ENCODE data around the gene PDRG1. TPM values are rescaled to one million over a fixed set of nuclear protein-coding genes. Genes with fewer than 3 reads are reported as not detected.

Gene PDRG1
- polyA plus RNA-seq, 2 of the 4 experiments (the other 2 are of a cell fraction): 20.7 to 25.2 TPM

DNA sequence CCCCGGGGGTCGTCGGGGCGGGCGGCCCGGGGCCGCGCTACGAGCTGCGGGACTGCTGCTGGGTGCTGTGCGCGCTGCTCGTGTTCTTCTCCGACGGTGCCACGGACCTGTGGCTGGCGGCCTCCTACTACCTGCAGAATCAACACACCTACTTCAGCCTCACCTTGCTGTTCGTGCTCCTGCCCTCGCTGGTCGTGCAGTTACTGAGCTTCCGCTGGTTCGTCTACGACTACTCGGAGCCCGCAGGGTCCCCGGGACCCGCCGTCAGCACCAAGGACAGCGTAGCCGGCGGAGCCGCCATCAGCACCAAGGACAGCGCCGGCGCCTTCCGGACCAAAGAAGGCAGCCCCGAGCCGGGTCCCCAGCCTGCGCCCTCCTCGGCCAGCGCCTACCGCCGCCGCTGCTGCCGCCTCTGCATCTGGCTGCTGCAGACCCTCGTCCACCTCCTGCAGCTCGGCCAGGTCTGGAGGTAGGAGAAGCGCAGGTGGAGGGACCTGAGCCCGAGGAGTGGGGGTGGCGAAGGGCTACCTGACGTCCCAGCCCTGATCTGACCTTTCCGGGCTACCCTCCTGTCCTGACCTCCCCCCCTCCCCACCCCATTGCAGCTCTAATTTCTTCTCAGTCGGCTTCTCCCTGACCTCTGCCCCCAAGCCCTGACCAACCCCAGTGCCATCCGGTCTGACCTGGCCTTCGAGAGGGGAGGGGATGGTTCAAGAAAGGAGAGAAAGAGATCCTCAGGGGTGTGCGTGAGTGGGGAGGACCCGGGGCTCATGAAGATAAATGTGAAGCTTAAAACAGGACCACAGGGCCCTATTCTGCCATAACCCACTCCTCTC is 16.7 kb upstream of the PDRG1 start (continued):
- TF ChIP-seq TP53 (CRISPR knock-in tag; IDR thresholded peaks at IDR 0.05): peak; percentile 73; the same call in 1 of the 2 replicates
- TF ChIP-seq, protein P1, sequence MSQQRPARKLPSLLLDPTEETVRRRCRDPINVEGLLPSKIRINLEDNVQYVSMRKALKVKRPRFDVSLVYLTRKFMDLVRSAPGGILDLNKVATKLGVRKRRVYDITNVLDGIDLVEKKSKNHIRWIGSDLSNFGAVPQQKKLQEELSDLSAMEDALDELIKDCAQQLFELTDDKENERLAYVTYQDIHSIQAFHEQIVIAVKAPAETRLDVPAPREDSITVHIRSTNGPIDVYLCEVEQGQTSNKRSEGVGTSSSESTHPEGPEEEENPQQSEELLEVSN (IDR thresholded peaks at IDR 0.05; ENCODE audit: borderline replicate concordance, low read depth): no peak

DNA sequence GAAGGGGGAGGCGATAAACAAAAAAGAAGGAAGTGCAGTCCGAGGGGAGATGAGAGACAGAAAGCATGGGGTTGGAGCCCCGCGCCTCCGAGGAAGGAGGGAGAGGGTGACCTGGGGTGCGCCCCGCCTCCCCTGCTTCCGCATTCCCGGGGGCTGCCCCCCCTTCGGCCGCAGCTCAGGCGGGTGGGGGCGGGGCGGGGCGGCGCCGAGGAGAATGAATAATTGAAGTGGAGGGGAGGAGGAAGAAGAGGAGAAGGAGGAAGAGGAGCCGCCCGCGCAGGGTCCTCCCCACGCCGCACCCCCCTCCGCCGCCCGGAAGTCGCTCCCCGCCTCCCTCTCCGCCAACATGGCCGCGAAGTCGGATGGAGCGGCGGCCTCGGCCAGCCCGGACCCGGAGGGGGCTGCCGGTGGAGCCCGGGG is 16.0 kb upstream of the PDRG1 start, which contains the start of gene XKR7:
XKR7 (plus strand) TSS at position 322 of the 420 bp plus-strand sequence; CDS start at position 347, 25 bp downstream.
- Histone ChIP-seq H3K27ac (no peak within 1 kb of the TSS), H3K9me3 (no peaks in the 10 kb centered on the region), H3K4me1 (peaks cover 6% of the 10 kb centered on the region; the same call in 2 of the 3 replicates), H3K4me2 (peak within 1 kb of the TSS; percentile 47; the same call in 2 of the 3 replicates), H3K4me3 (no peak within 1 kb of the TSS; the same call in 2 of the 3 replicates)
- ChIA-PET CTCF (interaction anchor here (1.3 to 5.1 kb wide), 4 partner anchors 9 to 121 kb away, joined by 3 to 35 read pairs (median 10); partner anchors contain the start of gene PDRG1), POLR2A (no interaction called here)
- WGBS (ENCODE audit: missing lambda C conversion rate): 19% methylated on average over 21 of the region's 38 CpGs
- TF ChIP-seq NPAS2 (CRISPR knock-in tag; IDR thresholded peaks at IDR 0.05; ENCODE audit: borderline replicate concordance): no peak
- no peak for TF ChIP-seq KDM1A (IDR thresholded peaks at IDR 0.05; ENCODE audit: low read depth)
- no peak for TF ChIP-seq HOXB5 (CRISPR knock-in tag; IDR thresholded peaks at IDR 0.05)
- TF ChIP-seq CHD4 (IDR thresholded peaks at IDR 0.05; ENCODE audit: borderline replicate concordance): no peak
- TF ChIP-seq RARB (CRISPR knock-in tag; IDR thresholded peaks at IDR 0.05): no peak
- no peak for TF ChIP-seq EHF (CRISPR knock-in tag; IDR thresholded peaks at IDR 0.05)
- no peak for FAIRE-seq
- ATAC-seq: no peak
- no peak for DNase-seq (ENCODE audit: low read depth in 1 of 2, low spot score in 1 of 2)

DNA sequence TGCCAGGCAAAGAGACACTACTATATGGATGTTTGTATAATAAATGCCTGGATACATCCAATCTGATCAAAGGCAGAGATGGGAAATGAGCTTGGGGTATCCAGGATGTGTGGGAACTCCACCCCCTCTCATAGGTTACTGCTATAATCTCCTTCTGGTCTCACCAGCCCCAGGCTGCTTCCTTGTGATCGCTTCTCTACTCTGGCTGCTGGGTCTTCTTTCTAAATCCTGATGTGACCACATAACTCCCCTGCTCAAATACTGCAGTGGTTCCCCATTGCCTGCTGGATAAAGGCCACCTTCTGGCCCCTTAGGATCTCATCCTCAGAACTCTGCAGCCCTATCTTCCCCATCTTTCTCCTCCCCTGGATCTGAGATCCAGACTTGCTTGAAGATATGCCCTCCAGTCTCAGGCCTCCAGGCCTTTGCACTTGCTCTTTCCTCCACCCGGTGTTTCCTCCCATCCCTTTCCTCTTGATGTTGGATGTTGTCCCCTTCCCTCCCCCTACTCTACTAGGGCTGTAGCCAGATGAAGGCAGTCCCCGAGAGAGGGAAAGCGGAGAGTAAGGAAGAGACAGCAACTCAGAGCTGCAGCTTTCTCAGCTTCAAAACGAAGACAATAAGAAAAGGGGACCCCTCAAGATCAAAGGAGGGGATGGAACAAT is 15.3 kb upstream of the PDRG1 start:
- no peaks in the 10 kb centered on the region for H3K9me3 ChIP-seq
- H3K4me3 ChIP-seq: no peak overlapping the region
- ChIA-PET CTCF (interaction anchor here (0.8 to 5.1 kb wide), 3 partner anchors 15 to 102 kb away, joined by 3 to 35 read pairs (median 3); partner anchors contain the start of gene PDRG1), POLR2A (no interaction called here)
- no peak overlapping the region for H3K27ac ChIP-seq
- peaks cover 6% of the 10 kb centered on the region; the same call in 2 of the 3 replicates for H3K4me1 ChIP-seq
- 7% methylated on average over 5 of the region's 5 CpGs for WGBS (ENCODE audit: missing lambda C conversion rate)
- FAIRE-seq: no peak
- no peak for TF ChIP-seq NR3C1 (IDR thresholded peaks at IDR 0.05)
- TF ChIP-seq, protein P2, sequence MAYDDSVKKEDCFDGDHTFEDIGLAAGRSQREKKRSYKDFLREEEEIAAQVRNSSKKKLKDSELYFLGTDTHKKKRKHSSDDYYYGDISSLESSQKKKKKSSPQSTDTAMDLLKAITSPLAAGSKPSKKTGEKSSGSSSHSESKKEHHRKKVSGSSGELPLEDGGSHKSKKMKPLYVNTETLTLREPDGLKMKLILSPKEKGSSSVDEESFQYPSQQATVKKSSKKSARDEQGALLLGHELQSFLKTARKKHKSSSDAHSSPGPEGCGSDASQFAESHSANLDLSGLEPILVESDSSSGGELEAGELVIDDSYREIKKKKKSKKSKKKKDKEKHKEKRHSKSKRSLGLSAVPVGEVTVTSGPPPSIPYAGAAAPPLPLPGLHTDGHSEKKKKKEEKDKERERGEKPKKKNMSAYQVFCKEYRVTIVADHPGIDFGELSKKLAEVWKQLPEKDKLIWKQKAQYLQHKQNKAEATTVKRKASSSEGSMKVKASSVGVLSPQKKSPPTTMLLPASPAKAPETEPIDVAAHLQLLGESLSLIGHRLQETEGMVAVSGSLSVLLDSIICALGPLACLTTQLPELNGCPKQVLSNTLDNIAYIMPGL (CRISPR knock-in tag; IDR thresholded peaks at IDR 0.05; ENCODE audit: borderline replicate concordance): no peak
- TF ChIP-seq JUN (IDR thresholded peaks at IDR 0.05): no peak
- TF ChIP-seq, protein P1 (IDR thresholded peaks at IDR 0.05; ENCODE audit: borderline replicate concordance, low read depth): no peak
- TF ChIP-seq, protein P3, sequence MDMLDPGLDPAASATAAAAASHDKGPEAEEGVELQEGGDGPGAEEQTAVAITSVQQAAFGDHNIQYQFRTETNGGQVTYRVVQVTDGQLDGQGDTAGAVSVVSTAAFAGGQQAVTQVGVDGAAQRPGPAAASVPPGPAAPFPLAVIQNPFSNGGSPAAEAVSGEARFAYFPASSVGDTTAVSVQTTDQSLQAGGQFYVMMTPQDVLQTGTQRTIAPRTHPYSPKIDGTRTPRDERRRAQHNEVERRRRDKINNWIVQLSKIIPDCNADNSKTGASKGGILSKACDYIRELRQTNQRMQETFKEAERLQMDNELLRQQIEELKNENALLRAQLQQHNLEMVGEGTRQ (IDR thresholded peaks at IDR 0.05): no peak
- no peak for TF ChIP-seq ZFP36 (IDR thresholded peaks at IDR 0.05; ENCODE audit: borderline replicate concordance, partially characterized antibody)
- TF ChIP-seq ZSCAN20 (CRISPR knock-in tag; IDR thresholded peaks at IDR 0.05): no peak
- no peak for TF ChIP-seq HDAC2 (IDR thresholded peaks at IDR 0.05)
- TF ChIP-seq ZNF302 (CRISPR knock-in tag; IDR thresholded peaks at IDR 0.05): no peak
- no peak for TF ChIP-seq KDM1A (IDR thresholded peaks at IDR 0.05; ENCODE audit: low read depth)
- TF ChIP-seq, protein P4, sequence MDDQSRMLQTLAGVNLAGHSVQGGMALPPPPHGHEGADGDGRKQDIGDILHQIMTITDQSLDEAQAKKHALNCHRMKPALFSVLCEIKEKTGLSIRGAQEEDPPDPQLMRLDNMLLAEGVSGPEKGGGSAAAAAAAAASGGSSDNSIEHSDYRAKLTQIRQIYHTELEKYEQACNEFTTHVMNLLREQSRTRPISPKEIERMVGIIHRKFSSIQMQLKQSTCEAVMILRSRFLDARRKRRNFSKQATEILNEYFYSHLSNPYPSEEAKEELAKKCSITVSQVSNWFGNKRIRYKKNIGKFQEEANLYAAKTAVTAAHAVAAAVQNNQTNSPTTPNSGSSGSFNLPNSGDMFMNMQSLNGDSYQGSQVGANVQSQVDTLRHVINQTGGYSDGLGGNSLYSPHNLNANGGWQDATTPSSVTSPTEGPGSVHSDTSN (IDR thresholded peaks at IDR 0.05): no peak
- TF ChIP-seq, protein P5, sequence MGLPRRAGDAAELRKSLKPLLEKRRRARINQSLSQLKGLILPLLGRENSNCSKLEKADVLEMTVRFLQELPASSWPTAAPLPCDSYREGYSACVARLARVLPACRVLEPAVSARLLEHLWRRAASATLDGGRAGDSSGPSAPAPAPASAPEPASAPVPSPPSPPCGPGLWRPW (IDR thresholded peaks at IDR 0.05): no peak
- no peak for TF ChIP-seq JUNB (IDR thresholded peaks at IDR 0.05)
- no peak for TF ChIP-seq SREBF2 (IDR thresholded peaks at IDR 0.05)
- no peak for TF ChIP-seq EHMT2 (IDR thresholded peaks at IDR 0.05; ENCODE audit: low read depth)
- TF ChIP-seq CHD4 (IDR thresholded peaks at IDR 0.05; ENCODE audit: borderline replicate concordance): no peak
- TF ChIP-seq MYC (IDR thresholded peaks at IDR 0.05; ENCODE audit: borderline replicate concordance, low read length): no peak
- H3K4me2 ChIP-seq: no peak overlapping the region
- DNase-seq (ENCODE audit: low read depth in 1 of 2, low spot score in 1 of 2): no peak
- ATAC-seq: no peak
